ACC112 (cell line): Measurements from ENCODE around the gene GAS7.

Source experiments
- H2AFZ ChIP-seq: fragments of 200-600 bp; sonication (generic); one replicate; pipeline ENCODE4 v1.6.0; 2017; ENCODE audit warnings: antibody characterized with exemption, low read length; ENCODE audit not compliant: unreplicated experiment
- H3K27ac ChIP-seq: fragments of 200-600 bp; sonication (generic); 2 replicates; pipeline ENCODE4 v1.5.1; 2014; ENCODE audit warnings: low read depth, mild to moderate bottlenecking, antibody characterized with exemption, low read length, moderate library complexity
- H3K27me3 ChIP-seq: fragments of 200-600 bp; sonication (generic); 2 replicates; pipeline ENCODE4 v1.6.1; 2014; ENCODE audit warnings: mild to moderate bottlenecking, antibody characterized with exemption, low read length, moderate library complexity, mixed read lengths; ENCODE audit not compliant: insufficient read depth
- H3K36me3 ChIP-seq: fragments of 200-600 bp; sonication (generic); 2 replicates; pipeline ENCODE4 v1.6.1; 2016; ENCODE audit warnings: mild to moderate bottlenecking, antibody characterized with exemption, low read length, moderate library complexity, mixed read lengths; ENCODE audit not compliant: insufficient read depth
- H3K4me1 ChIP-seq: fragments of 200-600 bp; sonication (generic); one replicate; pipeline ENCODE4 v1.6.1; 2016; ENCODE audit warnings: low read length, mixed read lengths; ENCODE audit not compliant: insufficient read depth, unreplicated experiment, control insufficient read depth
- H3K4me3 ChIP-seq: fragments of 200-600 bp; sonication (generic); 2 replicates; pipeline ENCODE4 v1.5.1; 2014; ENCODE audit warnings: mild to moderate bottlenecking, low read depth, low read length
- H3K79me2 ChIP-seq: fragments of 200-600 bp; sonication (generic); one replicate; pipeline ENCODE4 v1.6.0; 2016; ENCODE audit warnings: low read length; ENCODE audit not compliant: control insufficient read depth, unreplicated experiment, insufficient read depth

GAS7 gene

DNA sequence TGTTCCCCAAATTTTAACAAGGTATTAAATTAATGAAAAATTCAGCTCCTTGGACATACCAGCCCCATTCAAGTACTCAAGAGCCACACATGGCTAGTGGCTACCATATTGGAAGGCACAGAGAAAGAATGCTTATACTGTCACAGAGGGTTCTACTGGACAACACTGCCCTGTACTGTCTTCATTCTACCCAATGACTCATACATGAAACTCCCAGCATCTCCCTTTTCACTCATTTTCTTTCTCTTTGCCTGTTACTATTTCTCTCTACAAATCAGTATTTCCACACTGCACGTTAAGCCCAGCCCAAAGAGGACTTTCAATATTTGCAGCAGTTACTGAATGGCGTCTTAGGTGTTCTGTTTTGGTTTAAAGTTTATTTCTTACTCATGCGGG lies 221.2 kb downstream of the GAS7 start:
- Histone ChIP-seq H2AFZ (no peak overlapping the region), H3K27me3 (no peaks in the 10 kb centered on the region), H3K79me2 (no peaks in the 10 kb centered on the region), H3K4me1 (no peaks in the 10 kb centered on the region), H3K36me3 (no peaks in the 10 kb centered on the region), H3K4me3 (no peak overlapping the region), H3K27ac (no peak overlapping the region)

GRCh38 chr17:9976283-9977179 lies 221.9 kb downstream of the GAS7 start:
- Histone ChIP-seq H3K27ac (no peak overlapping the region), H3K4me1 (no peaks in the 10 kb centered on the region), H3K4me3 (no peak overlapping the region), H2AFZ (no peak overlapping the region), H3K79me2 (no peaks in the 10 kb centered on the region), H3K36me3 (no peaks in the 10 kb centered on the region), H3K27me3 (no peaks in the 10 kb centered on the region)

DNA sequence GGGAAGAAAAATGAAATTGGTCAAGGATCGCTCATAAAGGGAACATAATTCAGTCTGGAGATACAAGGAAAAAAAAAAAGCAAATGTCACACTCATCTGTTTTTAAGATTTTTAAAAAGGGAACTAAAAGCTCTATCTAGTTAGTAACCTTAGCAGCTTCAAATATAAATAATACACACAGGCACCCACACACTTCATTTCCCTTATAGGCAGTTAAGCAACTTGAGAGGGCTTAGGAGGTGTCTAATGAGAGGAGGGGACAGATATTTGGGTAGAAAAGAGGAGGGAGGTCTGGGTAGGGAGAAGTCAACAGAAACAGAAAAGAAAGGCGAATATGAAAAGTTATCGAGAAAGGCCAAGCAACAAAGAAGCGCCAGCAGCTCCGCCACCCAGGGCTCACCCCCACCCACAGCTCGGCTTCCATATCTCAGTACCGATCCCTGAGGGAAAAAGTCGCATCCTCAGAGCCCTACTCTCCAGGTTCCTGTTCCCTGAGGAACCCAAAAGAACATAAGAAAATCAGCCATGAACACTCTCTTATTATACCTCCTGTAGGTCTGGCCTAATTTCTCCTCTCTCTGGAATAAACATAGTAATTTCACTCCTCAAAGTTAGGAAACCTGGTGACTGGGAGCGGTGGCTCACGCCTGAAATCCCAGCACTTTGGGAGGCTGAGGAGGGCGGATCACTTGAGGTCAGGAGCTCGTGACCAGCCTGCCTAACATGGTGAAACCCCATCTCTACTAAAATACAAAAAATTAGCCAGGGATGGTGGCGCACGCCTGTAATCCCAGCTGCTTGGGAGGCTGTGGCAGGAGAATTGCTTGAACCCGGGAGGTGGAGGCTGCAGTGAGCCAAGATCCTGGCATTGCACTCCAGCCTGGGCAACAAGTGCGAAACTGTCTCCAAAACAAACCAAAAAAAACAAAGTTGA lies 223.7 kb downstream of the GAS7 start:
- no peak overlapping the region for H3K4me3 ChIP-seq
- no peaks in the 10 kb centered on the region for H3K4me1 ChIP-seq
- no peaks in the 10 kb centered on the region for H3K36me3 ChIP-seq
- no peak overlapping the region for H2AFZ ChIP-seq
- no peak overlapping the region for H3K27ac ChIP-seq
- H3K79me2 ChIP-seq = no peaks in the 10 kb centered on the region
- no peaks in the 10 kb centered on the region for H3K27me3 ChIP-seq

DNA sequence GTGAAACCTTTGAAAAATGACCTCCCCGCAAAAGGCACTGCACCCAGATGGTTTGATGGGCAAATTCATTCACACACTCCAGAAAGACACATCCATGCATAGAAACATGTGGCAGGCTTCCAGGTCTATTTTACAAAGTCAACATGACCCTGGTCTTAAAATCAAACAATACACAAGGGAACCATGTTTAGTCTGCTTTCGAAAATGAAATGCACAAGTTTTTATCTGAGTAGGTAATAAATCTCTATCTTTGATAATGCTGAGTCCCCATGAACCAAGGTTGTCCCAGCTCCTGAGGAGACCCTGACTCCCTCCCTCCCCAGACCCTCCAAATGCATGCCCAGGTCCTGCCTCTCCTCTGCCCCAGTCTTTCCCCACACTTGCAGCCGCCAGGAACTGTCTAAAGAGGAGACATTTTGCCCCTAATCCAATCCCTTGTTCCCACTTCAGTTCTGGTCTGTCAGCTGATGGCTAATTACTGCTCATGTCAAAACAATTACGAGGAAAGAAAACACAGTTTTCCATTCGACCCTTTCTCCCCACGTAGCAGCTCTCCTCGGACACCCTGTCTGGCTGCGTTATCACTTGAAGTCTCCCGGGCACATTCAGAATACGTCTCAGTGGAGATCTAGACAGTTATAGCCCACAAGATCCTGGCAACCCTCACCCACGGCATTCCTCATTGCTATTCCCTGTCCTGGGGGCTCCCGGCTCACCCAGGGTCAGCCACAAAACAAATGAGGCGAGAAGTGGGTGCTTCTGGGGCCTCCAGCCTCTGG lies 224.5 kb downstream of the GAS7 start:
- H3K27me3 ChIP-seq = no peaks in the 10 kb centered on the region
- H3K4me1 ChIP-seq = no peaks in the 10 kb centered on the region
- H3K36me3 ChIP-seq = no peaks in the 10 kb centered on the region
- H3K79me2 ChIP-seq = no peaks in the 10 kb centered on the region
- no peak overlapping the region for H3K4me3 ChIP-seq
- H3K27ac ChIP-seq = no peak overlapping the region
- no peak overlapping the region for H2AFZ ChIP-seq

GRCh38 chr17:9971991-9972390 lies 226.4 kb downstream of the GAS7 start:
- Histone ChIP-seq H3K27me3 (no peaks in the 10 kb centered on the region), H3K36me3 (no peaks in the 10 kb centered on the region), H3K4me3 (no peak overlapping the region), H3K79me2 (no peaks in the 10 kb centered on the region), H3K27ac (no peak overlapping the region), H3K4me1 (no peaks in the 10 kb centered on the region), H2AFZ (no peak overlapping the region)

DNA sequence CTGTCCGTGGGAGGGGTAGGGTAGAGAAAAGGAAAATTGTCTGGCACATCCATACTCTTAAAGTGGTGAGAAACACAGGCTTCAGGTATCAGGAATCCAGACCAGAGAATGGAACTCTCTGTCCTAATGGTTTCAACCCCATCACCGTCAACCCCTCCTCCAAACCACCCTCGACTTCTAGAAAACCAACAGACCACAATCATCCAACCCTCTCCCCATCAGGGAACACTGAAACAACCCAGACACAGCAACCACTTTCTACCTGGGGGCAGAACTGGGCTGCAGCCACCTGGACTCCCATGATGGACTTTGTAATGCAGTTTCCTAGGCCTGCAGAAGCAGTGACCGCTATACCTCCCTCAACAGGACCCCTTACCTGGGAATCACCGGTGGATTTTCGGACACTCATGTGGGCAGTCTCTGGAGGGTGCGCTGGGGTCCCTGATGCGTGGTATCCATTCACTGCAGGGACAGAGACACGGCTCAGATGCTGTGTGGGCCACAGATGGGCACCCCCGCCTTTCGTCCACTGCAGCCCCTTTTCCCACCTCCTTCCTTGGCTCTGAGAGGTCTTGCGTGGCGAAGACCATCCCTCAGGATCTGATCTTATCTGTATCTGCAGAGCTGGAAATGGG lies 229.0 kb downstream of the GAS7 start:
- no peak overlapping the region for H3K27ac ChIP-seq
- H3K79me2 ChIP-seq = no peaks in the 10 kb centered on the region
- H3K4me3 ChIP-seq = no peak overlapping the region
- no peak overlapping the region for H2AFZ ChIP-seq
- no peaks in the 10 kb centered on the region for H3K27me3 ChIP-seq
- no peaks in the 10 kb centered on the region for H3K36me3 ChIP-seq
- H3K4me1 ChIP-seq = no peaks in the 10 kb centered on the region

DNA sequence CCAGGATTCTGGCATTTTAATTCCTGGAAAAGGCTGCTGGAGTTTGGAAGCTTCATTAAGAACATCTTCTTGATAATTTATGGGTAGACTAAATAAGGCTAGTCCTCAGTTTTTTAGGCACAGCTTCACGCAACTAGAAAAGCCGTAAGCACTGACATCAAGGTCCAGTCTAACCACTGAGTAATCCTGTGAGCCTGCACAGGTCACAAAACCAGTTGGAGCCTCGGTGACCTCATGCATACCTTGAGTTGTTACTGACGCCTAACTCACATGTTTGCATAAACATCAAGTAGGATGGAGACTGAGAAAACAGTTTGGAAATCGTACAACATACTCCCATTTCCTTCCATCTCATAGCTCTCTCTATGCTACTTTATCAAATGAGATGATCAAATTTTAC lies 229.5 kb downstream of the GAS7 start:
- Histone ChIP-seq H3K27ac (no peak overlapping the region), H3K4me1 (no peaks in the 10 kb centered on the region), H2AFZ (no peak overlapping the region), H3K27me3 (no peaks in the 10 kb centered on the region), H3K4me3 (no peak overlapping the region), H3K79me2 (no peaks in the 10 kb centered on the region), H3K36me3 (no peaks in the 10 kb centered on the region)

- Histone ChIP-seq H3K36me3 (no peaks in the 10 kb centered on the region), H3K4me1 (no peaks in the 10 kb centered on the region), H3K4me3 (no peak overlapping the region), H3K27ac (no peak overlapping the region), H2AFZ (no peak overlapping the region), H3K27me3 (no peaks in the 10 kb centered on the region), H3K79me2 (no peaks in the 10 kb centered on the region)
These were observed 230.4 kb downstream of the GAS7 start for GRCh38 chr17:9968008-9968407.

GRCh38 chr17:9959377-9959981 lies 238.9 kb downstream of the GAS7 start:
- Histone ChIP-seq H3K79me2 (no peaks in the 10 kb centered on the region), H3K4me1 (no peaks in the 10 kb centered on the region), H3K36me3 (no peaks in the 10 kb centered on the region), H3K4me3 (no peak overlapping the region), H2AFZ (no peak overlapping the region), H3K27ac (no peak overlapping the region), H3K27me3 (no peaks in the 10 kb centered on the region; the same call in 1 of the 2 replicates)
